Stimulated activated CD8-positive, alpha-beta memory T cell treated with anti-CD3 and anti-CD28 coated beads, Interleukin-4, amount 100 ng/mL, for 48 hours (primary cell): ENCODE measurements around the gene ATP4A.
"Not testable (repeated sequence)": the region's sequence is repeated elsewhere in the genome, so short reads cannot be mapped to it uniquely, and the experiment has no call there.

ENCODE experiments used
- DNase-seq: peaks from one replicate; pipeline ENCODE4 v3.0.0-alpha.2; 2020

The ATP4A gene

DNA sequence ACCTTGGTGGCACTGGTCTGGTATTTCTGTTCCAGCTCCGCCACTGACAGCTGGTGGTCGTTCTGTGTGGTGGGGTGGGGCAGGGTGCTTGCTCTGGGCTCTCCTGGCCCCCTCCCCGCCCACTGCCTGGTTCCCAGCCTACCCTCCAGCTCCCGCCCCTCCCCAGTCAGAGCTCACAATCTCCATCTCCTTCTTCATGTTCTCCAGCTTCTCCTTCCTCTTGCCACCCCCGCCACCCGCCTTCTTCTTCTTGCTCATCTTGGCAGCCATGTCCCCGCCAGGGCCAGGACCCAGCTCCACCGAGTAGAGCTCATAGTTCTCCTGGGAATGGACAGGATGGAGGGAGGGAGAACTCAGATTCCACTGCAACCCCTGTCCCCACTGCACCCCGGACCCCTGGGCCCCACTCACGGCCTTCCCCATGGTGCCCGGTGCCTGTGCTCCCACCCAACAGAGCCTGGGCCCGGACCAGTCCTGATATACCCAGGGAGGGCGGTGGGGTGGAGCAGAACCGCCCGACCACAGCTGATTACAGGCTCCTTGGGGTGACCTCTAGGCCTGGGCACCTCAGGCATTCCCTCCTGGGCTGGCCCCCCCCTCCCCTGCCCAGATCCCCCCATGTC lies at the start of gene ATP4A:
ATP4A (minus strand) TSS at position 452 of the 623 bp plus-strand sequence; CDS start at position 423, 29 bp downstream.
- no peak for DNase-seq

DNA sequence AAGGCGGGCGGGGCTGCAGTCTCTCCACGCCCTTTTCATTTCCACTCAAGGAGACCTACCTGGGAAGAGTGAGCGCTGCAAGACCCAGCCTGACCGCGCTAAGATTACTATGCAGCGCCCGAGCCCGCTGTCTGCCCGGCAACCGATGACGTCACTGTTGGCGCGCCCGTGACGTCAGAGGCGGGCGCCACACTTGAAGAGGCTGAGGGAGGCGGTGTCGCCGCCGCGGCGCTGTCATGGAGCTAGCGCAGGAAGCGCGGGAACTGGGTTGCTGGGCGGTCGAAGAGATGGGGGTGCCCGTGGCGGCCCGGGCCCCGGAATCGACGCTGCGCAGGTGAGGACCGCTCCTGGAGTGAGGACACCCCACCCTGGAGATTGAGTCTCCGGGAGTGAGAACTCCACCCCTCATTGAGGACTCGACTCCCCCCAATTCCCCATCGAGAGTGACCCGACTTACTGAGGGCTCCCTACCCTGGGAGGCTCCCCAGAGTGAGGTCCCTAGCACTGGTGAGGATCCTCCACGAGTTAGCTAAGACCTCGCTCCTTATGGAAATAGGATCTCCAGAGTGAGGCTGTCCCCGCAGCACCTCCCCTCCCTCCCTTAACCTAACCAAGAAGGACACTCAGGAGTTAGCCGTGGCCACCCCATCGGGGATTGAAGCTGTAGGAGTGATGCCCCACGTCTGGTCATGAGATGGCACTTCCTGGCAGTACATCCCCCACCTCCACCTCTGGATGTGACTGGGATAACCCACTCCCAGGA lies 49.3 kb upstream of the ATP4A start, which contains the start of gene HAUS5:
HAUS5 (plus strand) TSS at position 177 of the 763 bp plus-strand sequence; CDS start at position 237, 60 bp downstream.
- DNase-seq, result peak; percentile 98

- no peak for DNase-seq
Measured at GRCh38 chr19:35612224-35612558, 48.7 kb upstream of the ATP4A start.

GRCh38 chr19:35609851-35610353 lies 46.4 kb upstream of the ATP4A start:
- DNase-seq, result no peak

GRCh38 chr19:35608251-35608650 lies 44.8 kb upstream of the ATP4A start:
- DNase-seq, result no peak

DNA sequence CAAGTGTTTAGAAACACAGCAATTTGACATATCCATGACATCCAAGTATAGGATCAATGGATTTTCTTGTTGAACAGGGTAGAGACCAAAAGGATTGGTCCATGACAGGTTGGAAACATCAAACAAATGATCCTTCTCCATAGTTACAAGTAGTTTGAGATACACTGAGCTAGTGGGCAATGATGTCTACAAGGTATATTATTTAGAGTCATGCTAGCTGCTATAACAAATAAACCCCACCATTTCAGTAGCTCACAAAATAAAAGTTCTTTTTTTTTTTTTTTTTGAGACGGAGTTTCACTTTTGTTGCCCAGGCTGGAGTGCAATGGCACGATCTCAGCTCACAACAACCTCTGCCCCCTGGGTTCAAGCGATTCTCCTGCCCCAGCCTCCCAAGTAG lies 44.2 kb upstream of the ATP4A start:
- DNase-seq, result no peak

DNA sequence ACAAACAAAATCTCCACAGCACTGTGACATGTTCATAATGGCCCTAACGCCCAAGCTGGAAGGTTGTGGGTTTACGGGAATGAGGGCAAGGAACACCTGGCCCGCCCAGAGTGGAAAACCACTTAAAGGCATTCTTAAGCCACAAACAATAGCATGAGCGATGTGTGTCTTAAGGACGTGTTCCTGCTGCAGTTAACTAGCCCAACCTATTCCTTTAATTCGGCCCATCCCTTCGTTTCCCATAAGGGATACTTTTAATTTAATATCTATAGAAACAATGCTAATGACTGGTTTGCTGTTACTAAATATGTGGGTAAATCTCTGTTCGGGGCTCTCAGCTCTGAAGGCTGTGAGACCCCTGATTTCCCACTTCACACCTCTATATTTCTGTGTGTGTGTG lies 43.7 kb upstream of the ATP4A start:
- not testable (repeated sequence) for DNase-seq

DNA sequence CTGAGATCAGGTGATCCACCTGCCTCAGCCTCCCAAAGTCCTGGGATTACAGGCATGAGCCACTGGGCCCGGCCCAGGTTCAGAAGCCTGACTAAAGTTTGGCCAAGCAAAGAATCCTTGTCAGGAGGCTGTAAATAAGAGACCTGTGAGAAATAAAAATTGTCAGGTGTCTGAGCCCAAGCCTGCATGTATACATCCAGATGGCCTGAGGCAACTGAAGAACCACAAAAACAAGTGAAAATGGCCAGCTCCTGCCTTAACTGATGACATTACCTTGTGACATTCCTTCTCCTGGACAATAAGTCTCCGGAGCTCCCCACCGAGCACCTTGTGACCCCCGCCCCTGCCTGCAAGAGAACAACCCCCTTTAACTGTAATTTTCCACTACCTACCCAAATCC lies 41.0 kb upstream of the ATP4A start:
- DNase-seq, result not testable (repeated sequence)

- DNase-seq, result no peak
Measured at GRCh38 chr19:35601971-35602370, 38.5 kb upstream of the ATP4A start.

GRCh38 chr19:35596366-35596999 lies 33.0 kb upstream of the ATP4A start:
- peak; percentile 47 for DNase-seq

DNA sequence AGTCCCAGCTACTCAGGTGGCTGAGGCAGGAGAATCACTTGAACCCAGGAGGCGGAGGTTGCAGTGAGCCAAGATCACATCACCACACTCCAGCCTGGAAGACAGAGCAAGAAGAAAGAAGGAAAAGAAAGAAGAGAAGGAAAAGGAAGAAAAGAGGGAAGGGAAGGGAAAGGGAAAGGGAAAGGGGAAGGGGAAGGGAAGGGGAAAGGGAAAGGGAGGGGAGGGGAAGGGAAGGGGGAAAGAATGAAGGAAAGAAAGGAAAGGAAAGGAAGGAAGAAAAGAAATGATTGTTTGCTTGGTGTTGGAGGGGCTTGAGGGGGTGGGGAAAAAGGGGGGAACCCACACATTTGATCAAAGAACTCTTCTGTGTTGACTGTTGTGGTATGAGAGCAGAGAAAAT lies 32.5 kb upstream of the ATP4A start:
- DNase-seq, result no peak

- DNase-seq, result not testable (repeated sequence)
Measured at GRCh38 chr19:35595026-35595425, 31.6 kb upstream of the ATP4A start.

DNA sequence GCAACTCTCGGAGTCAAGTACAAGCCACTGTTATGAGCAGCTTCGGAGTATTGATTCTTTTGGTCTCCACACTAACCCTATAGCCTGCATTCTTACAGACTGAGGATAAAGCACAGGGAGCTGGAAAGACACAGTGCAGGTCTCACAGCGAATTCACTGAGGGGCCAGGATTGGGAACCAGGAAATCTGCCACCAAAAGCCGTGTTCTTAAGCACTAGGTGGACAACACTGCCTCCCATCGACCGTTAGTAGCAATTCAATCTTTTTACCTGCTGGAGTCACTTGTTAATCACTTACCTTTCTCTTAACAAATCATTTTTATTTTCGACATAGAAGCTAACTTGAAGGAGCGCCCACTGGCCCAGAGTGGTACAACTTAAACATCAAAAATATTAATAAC lies 28.8 kb upstream of the ATP4A start:
- DNase-seq, result no peak

- no peak for DNase-seq
Measured at GRCh38 chr19:35590875-35591274, 27.4 kb upstream of the ATP4A start.

DNA sequence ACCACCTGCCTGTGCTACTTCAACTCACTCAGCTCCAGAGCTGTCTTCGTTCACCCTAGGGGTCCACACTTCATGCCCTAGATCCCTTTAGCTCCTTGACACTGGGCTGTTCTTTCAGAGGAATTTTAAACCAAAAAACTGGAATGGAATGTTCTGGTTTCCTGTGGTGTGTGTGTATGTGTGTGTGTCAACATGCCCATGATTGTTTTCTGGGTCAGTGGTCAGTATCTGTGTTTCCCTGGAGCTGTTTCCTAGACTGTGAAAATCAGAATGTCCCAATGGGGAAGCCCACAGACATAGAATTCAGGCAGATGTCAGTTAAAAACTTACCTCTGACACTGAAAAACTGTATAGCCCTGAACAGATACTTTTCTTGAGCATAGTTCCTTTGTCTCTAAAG lies 23.9 kb upstream of the ATP4A start:
- no peak for DNase-seq

- peak; percentile 50 for DNase-seq
Measured at GRCh38 chr19:35585848-35586247, 22.4 kb upstream of the ATP4A start, which contains the start of gene PMIS2. Gene PMIS2 (plus strand): TSS chr19:35586173. CDS start chr19:35586260, 87 bp downstream.

DNA sequence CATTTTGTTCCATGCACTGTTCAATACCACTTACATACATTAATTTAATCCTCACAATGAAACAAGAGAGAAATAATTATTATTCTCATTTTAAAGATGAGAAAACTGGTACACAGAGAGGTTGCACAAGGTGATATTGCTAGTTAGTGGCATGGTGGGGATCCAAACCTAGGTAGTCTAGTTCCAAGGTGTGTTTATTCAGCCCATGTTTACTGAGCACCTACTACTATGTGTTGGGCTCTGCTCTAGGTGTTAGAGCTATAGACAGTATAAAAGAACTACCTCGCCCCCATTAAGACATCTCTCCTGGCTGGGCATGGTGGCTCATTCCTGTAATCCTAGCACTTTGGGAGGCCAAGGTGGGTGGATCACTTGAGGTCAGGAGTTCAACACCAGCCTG lies 19.3 kb upstream of the ATP4A start:
- no peak for DNase-seq

- DNase-seq, result no peak
Measured at GRCh38 chr19:35578707-35579106, 15.2 kb upstream of the ATP4A start.

DNA sequence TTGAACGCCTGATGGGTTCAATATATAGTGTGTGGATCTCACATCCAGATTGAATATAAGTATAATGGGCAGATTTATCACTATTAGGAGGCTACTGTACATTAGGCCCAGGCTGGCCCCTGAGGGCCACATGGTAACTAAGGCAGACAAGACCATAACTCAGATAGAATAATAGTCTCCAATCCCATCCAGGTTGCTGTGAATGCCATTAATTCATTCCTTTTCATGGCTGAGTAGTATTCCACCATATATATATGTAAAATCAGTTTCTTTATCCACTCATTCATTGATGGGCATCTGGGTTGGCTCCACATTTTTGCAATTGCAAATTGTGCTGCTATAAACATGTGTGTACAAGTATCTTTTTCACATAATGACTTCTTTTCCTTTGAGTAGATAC lies 14.5 kb upstream of the ATP4A start:
- DNase-seq, result no peak

DNA sequence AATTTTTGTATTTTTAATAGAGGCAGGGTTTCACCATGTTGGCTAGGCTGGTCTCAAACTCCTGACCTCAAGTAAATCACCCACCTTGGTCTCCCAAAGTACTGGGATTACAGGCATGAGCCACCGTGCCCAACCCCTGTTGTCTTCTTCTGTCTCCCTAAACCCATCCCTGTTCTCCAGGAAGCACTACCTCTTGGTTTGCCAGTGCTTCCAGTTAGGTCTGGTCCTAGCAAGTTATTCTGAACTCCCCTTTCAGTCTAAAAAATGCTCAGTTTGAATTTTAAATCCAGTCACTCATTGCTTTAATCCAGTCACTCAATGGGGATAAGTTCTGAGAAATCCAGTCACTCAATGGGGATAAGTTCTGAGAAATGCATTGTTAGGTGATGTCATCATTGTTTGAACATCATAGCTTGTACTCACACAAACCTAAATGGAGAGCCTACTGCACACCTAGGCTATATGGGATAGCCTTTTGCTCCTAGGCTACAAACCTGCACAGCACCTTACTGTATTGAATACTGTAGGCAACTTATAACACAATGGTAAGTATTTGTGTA lies 8.0 kb upstream of the ATP4A start:
- DNase-seq, result no peak

- DNase-seq, result no peak
Measured at GRCh38 chr19:35569281-35569781, 5.9 kb upstream of the ATP4A start.

DNA sequence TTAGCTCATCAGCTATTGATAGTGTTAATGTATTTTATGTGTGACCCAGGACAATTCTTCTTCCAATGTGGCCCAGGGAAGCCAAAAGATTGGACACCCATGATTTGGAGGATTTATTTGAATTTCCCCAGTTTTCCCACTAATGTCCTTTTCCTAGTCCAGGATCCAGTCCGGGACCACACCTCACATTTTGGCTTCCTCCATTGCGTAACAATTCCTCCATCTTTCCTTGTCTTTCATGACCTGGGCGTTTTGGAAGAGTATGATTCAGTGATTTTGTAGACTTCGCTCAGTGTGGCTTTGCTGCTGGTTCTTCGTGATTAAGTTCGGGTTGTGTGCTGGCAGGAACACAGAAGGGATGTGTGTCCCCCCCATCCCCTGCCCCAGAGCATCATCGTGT lies 3.3 kb upstream of the ATP4A start:
- no peak for DNase-seq
